GM18907 (cell line): ENCODE results near the gene DOCK8.
"Not testable (repeated sequence)": the region's sequence is repeated elsewhere in the genome, so short reads cannot be mapped to it uniquely, and the experiment has no call there.

ENCODE experiments used
- ATAC-seq: cut with Tn5 transposase; IDR thresholded peaks from one replicate; pipeline ENCODE4 v1.9.1; 2021; ENCODE audit warnings: mild to moderate bottlenecking, moderate library complexity; ENCODE audit not compliant: unreplicated experiment

The DOCK8 gene

GRCh38 chr9:214648-215493, at the start of gene DOCK8:
Gene DOCK8, plus strand, starts transcription at chr9:214865. Its CDS starts 112 bp downstream, at chr9:214977.
- peak; percentile 87 for ATAC-seq

- not testable (repeated sequence) for ATAC-seq
Measured at GRCh38 chr9:169757-170156, 44.9 kb upstream of the DOCK8 start.

GRCh38 chr9:178140-178825, 36.4 kb upstream of the DOCK8 start:
- ATAC-seq, result not testable (repeated sequence)

- ATAC-seq, result not testable (repeated sequence)
Measured at GRCh38 chr9:178970-179383, 35.7 kb upstream of the DOCK8 start, which contains the start of gene ZNG1A. Gene ZNG1A, minus strand, starts transcription at chr9:179056. Its CDS starts 87 bp downstream, at chr9:178969.

GRCh38 chr9:199601-200000, 15.1 kb upstream of the DOCK8 start:
- ATAC-seq, result not testable (repeated sequence)

GRCh38 chr9:206481-206880, 8.2 kb upstream of the DOCK8 start:
- no peak for ATAC-seq

- no peak for ATAC-seq
Measured at GRCh38 chr9:209143-209758, 5.4 kb upstream of the DOCK8 start.

GRCh38 chr9:211036-211435, 3.6 kb upstream of the DOCK8 start:
- ATAC-seq, result no peak

- ATAC-seq, result no peak
Measured at GRCh38 chr9:211557-211956, 3.1 kb upstream of the DOCK8 start.

- ATAC-seq, result no peak
Measured at GRCh38 chr9:212297-212696, 2.4 kb upstream of the DOCK8 start.

- ATAC-seq, result not testable (repeated sequence)
Measured at GRCh38 chr9:213901-214300, 764 bp upstream of the DOCK8 start.

- no peak for ATAC-seq
Measured at GRCh38 chr9:214351-214647, 366 bp upstream of the DOCK8 start.

GRCh38 chr9:215631-216155, 1.0 kb downstream of the DOCK8 start:
- ATAC-seq, result no peak

GRCh38 chr9:216866-217265, 2.2 kb downstream of the DOCK8 start:
- ATAC-seq, result no peak

- no peak for ATAC-seq
Measured at GRCh38 chr9:217950-218349, 3.3 kb downstream of the DOCK8 start.

GRCh38 chr9:219036-219435, 4.4 kb downstream of the DOCK8 start:
- not testable (repeated sequence) for ATAC-seq

- no peak for ATAC-seq
Measured at GRCh38 chr9:219670-220365, 5.2 kb downstream of the DOCK8 start.

- ATAC-seq, result no peak
Measured at GRCh38 chr9:221989-222776, 7.5 kb downstream of the DOCK8 start.

GRCh38 chr9:223152-223551, 8.5 kb downstream of the DOCK8 start:
- ATAC-seq, result no peak

- no peak for ATAC-seq
Measured at GRCh38 chr9:224026-224425, 9.4 kb downstream of the DOCK8 start.
